ENCODE measurements around the gene PPFIA4. TPM values are rescaled to one million over a fixed set of nuclear protein-coding genes. Genes with fewer than 3 reads are reported as not detected.

Gene PPFIA4
- total RNA-seq, 2 experiments from 2014 or later = 0.93 to 0.98 TPM

DNA sequence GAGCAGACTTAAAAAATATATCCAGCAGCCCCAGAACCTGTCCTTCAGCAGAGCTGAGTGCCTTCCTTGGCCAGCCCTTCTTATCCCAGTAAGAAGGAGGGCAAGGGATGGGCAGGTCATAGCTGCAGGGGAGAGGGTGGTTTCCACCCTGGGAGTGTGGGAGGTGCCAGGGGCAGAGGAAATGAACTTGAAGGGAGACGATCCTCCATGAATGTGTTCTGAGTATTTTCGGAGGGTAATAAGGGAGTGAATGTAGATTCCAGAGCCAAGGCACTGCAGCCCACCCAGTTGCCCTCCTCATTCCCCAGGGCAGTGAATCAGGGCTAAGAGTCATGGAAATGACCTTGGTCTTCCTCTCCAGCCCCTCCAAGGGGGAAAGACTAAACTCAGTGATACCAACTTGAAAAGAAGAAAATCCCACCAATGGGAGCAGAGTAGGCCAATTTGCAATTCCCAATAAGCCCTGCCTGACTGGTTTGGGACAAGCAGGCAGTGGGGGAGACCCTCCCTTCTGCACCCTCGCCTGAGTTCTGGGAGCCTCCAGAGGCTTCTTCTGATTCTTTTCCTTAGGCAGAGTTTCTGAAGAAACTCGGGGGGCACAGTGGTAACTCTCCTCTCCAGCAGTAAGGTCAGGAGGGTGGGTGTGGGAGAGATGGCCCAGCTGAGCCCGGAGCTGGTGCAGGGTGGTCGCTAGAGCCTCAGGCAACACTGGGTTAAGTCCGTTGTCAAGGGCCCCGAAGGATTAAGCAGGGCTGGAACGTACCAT lies 55.4 kb downstream of the PPFIA4 start:
- no peak for DNase-seq
- POLR2A ChIA-PET = no interaction called here
- peaks cover 15 to 22% of the 10 kb centered on the region in 2 experiments for H3K27me3 ChIP-seq (ENCODE audit: control insufficient read depth in 1 of 2, insufficient read depth in 2 of 2, low read length in 2 of 2)
- no peaks in the 10 kb centered on the region for H3K9me3 ChIP-seq (ENCODE audit: control insufficient read depth in 1 of 2, insufficient read depth in 1 of 2, low read length in 2 of 2)
- TF ChIP-seq, protein P1, sequence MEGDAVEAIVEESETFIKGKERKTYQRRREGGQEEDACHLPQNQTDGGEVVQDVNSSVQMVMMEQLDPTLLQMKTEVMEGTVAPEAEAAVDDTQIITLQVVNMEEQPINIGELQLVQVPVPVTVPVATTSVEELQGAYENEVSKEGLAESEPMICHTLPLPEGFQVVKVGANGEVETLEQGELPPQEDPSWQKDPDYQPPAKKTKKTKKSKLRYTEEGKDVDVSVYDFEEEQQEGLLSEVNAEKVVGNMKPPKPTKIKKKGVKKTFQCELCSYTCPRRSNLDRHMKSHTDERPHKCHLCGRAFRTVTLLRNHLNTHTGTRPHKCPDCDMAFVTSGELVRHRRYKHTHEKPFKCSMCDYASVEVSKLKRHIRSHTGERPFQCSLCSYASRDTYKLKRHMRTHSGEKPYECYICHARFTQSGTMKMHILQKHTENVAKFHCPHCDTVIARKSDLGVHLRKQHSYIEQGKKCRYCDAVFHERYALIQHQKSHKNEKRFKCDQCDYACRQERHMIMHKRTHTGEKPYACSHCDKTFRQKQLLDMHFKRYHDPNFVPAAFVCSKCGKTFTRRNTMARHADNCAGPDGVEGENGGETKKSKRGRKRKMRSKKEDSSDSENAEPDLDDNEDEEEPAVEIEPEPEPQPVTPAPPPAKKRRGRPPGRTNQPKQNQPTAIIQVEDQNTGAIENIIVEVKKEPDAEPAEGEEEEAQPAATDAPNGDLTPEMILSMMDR (IDR thresholded peaks at IDR 0.05) = no peak
- Mint-ChIP-seq H3K4me3 (no peak overlapping the region), H3K27me3 (peaks cover 37% of the 10 kb centered on the region), H3K27ac (no peak overlapping the region), H3K9me3 (no peaks in the 10 kb centered on the region), H3K4me1 (ENCODE audit: low read depth) (no peaks in the 10 kb centered on the region), H3K36me3 (ENCODE audit: low read depth) (no peaks in the 10 kb centered on the region)
- no peaks in the 10 kb centered on the region for H3K4me1 ChIP-seq (ENCODE audit: insufficient read depth, low read length)
- H3K4me3 ChIP-seq (ENCODE audit: low read length) = no peak overlapping the region
- ATAC-seq (ENCODE audit: poor library complexity) = no peak
- CTCF ChIA-PET = no interaction called here
- H3K36me3 ChIP-seq (ENCODE audit: insufficient read depth, low read length) = no peaks in the 10 kb centered on the region
- intact Hi-C loops (cut with DNase I, micrococcal nuclease) = no loop called here
- no peak overlapping the region for H3K27ac ChIP-seq (ENCODE audit: low read depth in 1 of 2, low read length in 2 of 2)

DNA sequence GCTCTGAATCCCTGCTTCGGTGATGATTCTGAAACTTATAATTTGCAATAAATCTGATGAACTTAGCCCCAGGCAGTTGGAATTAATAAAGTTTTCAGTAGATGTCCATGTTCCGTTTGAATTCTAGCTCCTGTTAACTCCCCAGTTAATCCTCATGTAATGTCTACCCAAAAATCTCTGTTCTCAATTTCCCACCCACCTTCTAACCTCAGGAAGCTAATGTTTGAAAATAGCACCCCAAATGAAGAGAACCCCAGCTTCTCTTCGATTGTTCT lies 55.9 kb downstream of the PPFIA4 start:
- peaks cover 10 to 17% of the 10 kb centered on the region in 2 experiments for H3K27me3 ChIP-seq (ENCODE audit: control insufficient read depth in 1 of 2, insufficient read depth in 2 of 2, low read length in 2 of 2)
- DNase-seq (no peak), ATAC-seq (ENCODE audit: poor library complexity) (no peak)
- TF ChIP-seq, protein P1 (IDR thresholded peaks at IDR 0.05) = no peak
- H3K27ac Mint-ChIP-seq = no peak overlapping the region
- H3K9me3 ChIP-seq (ENCODE audit: control insufficient read depth in 1 of 2, insufficient read depth in 1 of 2, low read length in 2 of 2) = no peaks in the 10 kb centered on the region
- no peaks in the 10 kb centered on the region for H3K9me3 Mint-ChIP-seq
- no peaks in the 10 kb centered on the region for H3K4me1 Mint-ChIP-seq (ENCODE audit: low read depth)
- ChIA-PET CTCF (no interaction called here), POLR2A (no interaction called here)
- intact Hi-C loops (cut with DNase I, micrococcal nuclease) = no loop called here
- no peaks in the 10 kb centered on the region for H3K36me3 ChIP-seq (ENCODE audit: insufficient read depth, low read length)
- no peak overlapping the region for H3K4me3 Mint-ChIP-seq
- H3K4me3 ChIP-seq (ENCODE audit: low read length) = no peak overlapping the region
- H3K27me3 Mint-ChIP-seq = peaks cover 36% of the 10 kb centered on the region
- H3K36me3 Mint-ChIP-seq (ENCODE audit: low read depth) = no peaks in the 10 kb centered on the region
- no peak overlapping the region for H3K27ac ChIP-seq (ENCODE audit: low read depth in 1 of 2, low read length in 2 of 2)
- H3K4me1 ChIP-seq (ENCODE audit: insufficient read depth, low read length) = no peaks in the 10 kb centered on the region

DNA sequence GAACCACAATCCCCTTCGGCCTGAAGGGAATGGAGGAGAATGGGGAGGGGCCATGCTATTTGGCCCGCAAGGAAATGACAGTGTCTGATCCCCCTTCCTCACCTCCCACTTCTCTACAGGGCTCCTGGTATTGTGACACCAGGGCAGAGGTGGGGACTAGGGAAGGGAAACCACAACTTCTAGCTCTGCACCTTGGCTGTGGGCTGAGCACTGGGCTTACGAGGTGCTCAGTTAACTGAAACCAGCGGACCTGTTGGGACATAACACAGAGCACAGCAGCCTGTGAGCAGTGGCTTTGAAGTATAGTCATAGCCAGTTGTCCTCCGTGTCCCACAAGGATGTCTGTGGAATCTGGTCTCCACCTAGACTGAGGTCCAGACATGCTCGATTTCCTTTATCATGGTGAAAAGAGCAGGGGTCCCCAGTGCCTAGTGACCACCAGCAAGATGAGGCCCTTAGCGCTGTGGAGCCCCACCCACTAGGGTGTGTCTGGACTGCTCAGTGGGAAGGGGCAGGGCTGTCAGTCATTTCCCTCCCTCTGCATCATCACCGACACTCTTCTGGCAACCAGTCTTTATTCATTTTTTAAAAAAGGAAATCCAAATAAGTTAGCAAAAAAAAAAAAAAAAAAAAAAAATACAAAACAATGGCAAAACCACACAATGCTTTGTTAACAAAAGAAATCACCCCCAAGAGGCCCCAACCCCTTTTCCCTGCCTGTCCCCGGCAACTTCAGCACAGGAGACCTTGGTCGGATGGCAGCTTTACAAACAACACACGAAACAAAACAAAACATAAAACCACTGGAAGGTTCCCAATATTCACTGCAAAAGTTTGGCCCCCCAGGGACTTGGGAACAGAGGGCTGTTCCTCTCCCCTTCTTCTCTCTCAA lies 56.5 kb downstream of the PPFIA4 start:
- Histone ChIP-seq H3K27ac (ENCODE audit: low read depth in 1 of 2, low read length in 2 of 2) (no peak overlapping the region), H3K4me3 (ENCODE audit: low read length) (no peak overlapping the region), H3K27me3 (ENCODE audit: control insufficient read depth in 1 of 2, insufficient read depth in 2 of 2, low read length in 2 of 2) (peaks cover 5 to 11% of the 10 kb centered on the region in 2 experiments), H3K4me1 (ENCODE audit: insufficient read depth, low read length) (no peaks in the 10 kb centered on the region), H3K36me3 (ENCODE audit: insufficient read depth, low read length) (no peaks in the 10 kb centered on the region), H3K9me3 (ENCODE audit: control insufficient read depth in 1 of 2, insufficient read depth in 1 of 2, low read length in 2 of 2) (no peaks in the 10 kb centered on the region)
- CTCF ChIA-PET = interaction anchor here (0.6 kb wide), 1 partner anchor 1102 kb away, joined by 4 read pairs; no protein-coding TSS in a partner anchor
- ATAC-seq (ENCODE audit: poor library complexity) = no peak
- Mint-ChIP-seq H3K4me1 (ENCODE audit: low read depth) (no peaks in the 10 kb centered on the region), H3K36me3 (ENCODE audit: low read depth) (no peaks in the 10 kb centered on the region), H3K4me3 (no peak overlapping the region), H3K27me3 (peaks cover 29% of the 10 kb centered on the region), H3K9me3 (no peaks in the 10 kb centered on the region), H3K27ac (no peak overlapping the region)
- POLR2A ChIA-PET = no interaction called here
- intact Hi-C loops (cut with DNase I, micrococcal nuclease) = no loop called here
- TF ChIP-seq, protein P1 (IDR thresholded peaks at IDR 0.05) = no peak
- DNase-seq = peak in 1 of 14 experiments; percentile 12
